CD14-positive monocyte (primary cell): Measurements from ENCODE around the gene ELAPOR1. TPM values are rescaled to one million over a fixed set of nuclear protein-coding genes. Genes with fewer than 3 reads are reported as not detected.

ENCODE experiments used
- DNase-seq, 3 donors: peaks; one replicate each; pipeline ENCODE4 v3.0.0-alpha.2; 2011 to 2022
- H2AFZ ChIP-seq: 2 replicates; pipeline ENCODE4 v1.6.0; 2012; ENCODE audit warnings: mild to moderate bottlenecking, low read depth, low read length, inconsistent platforms; ENCODE audit not compliant: insufficient read depth, poor library complexity, severe bottlenecking
- H3K27ac ChIP-seq, 2 donors: 1 replicate in 1 of 2; 2 replicates in 1 of 2; pipeline ENCODE4 v1.5.1; 2012 to 2013; ENCODE audit warnings: low read length in 2 of 2, control low read depth in 1 of 2, inconsistent platforms in 1 of 2, low read depth in 1 of 2, mild to moderate bottlenecking in 1 of 2
- H3K27me3 ChIP-seq, 2 donors: one replicate each; pipeline versions ENCODE4 v1.6.0 to v1.6.1; 2011 to 2013; ENCODE audit warnings: low read length in 2 of 2; ENCODE audit not compliant: control insufficient read depth in 2 of 2, insufficient read depth in 2 of 2
- H3K36me3 ChIP-seq, 2 donors: replicated peaks in 1 of 2; 1 replicate in 1 of 2; 2 replicates in 1 of 2; pipeline versions ENCODE4 v1.5.1 to v1.6.1; 2012 to 2013; ENCODE audit warnings: low read length in 2 of 2, control low read depth in 1 of 2, inconsistent platforms in 1 of 2, mild to moderate bottlenecking in 1 of 2; ENCODE audit not compliant: insufficient read depth in 2 of 2, control insufficient read depth in 1 of 2
- H3K4me1 ChIP-seq, 2 donors: 1 replicate in 1 of 2; 2 replicates in 1 of 2; pipeline versions ENCODE4 v1.5.1 to v1.6.1; 2012 to 2013; ENCODE audit warnings: low read length in 2 of 2, control low read depth in 1 of 2, inconsistent platforms in 1 of 2, mild to moderate bottlenecking in 1 of 2, moderate library complexity in 1 of 2; ENCODE audit not compliant: insufficient read depth in 2 of 2, control insufficient read depth in 1 of 2
- H3K4me2 ChIP-seq: replicated peaks from 2 replicates; pipeline ENCODE3; 2012; ENCODE audit warnings: low read length, moderate library complexity, mild to moderate bottlenecking; ENCODE audit not compliant: poor library complexity, severe bottlenecking; ENCODE audit errors: extremely low read depth
- H3K4me3 ChIP-seq, 3 experiments: fragments of 200-600 bp in 1 of 3; sonication (generic) in 1 of 3; replicated peaks in 1 of 3; 1 replicate in 2 of 3; 2 replicates in 1 of 3; pipeline ENCODE4 v1.5.1; 2011 to 2013; ENCODE audit warnings: low read length in 3 of 3, mild to moderate bottlenecking in 3 of 3, control low read depth in 2 of 3, low read depth in 2 of 3, inconsistent platforms in 1 of 3, moderate library complexity in 1 of 3
- H3K79me2 ChIP-seq: 2 replicates; pipeline ENCODE4 v1.6.0; 2012; ENCODE audit warnings: mild to moderate bottlenecking, control low read depth, inconsistent platforms, low read length, moderate library complexity; ENCODE audit not compliant: insufficient read depth
- H3K9ac ChIP-seq: 2 replicates; pipeline ENCODE4 v1.6.0; 2017; ENCODE audit warnings: low read length, mild to moderate bottlenecking; ENCODE audit not compliant: insufficient read depth, poor library complexity, severe bottlenecking
- H3K9me3 ChIP-seq, 2 donors: replicated peaks in 1 of 2; 1 replicate in 1 of 2; 2 replicates in 1 of 2; pipeline versions ENCODE4 v1.5.1 to v1.6.1; 2012 to 2013; ENCODE audit warnings: low read length in 2 of 2, control low read depth in 1 of 2; ENCODE audit not compliant: control insufficient read depth in 1 of 2, insufficient read depth in 1 of 2
- H4K20me1 ChIP-seq: 2 replicates; pipeline ENCODE4 v1.6.0; 2012; ENCODE audit warnings: mild to moderate bottlenecking, low read length, control low read depth, moderate library complexity; ENCODE audit not compliant: insufficient read depth
- H3K27ac Mint-ChIP-seq, 7 donors: one replicate each; pipeline ENCODE4 v1.8.0; 2020; ENCODE audit warnings: mild to moderate bottlenecking in 7 of 7, mixed read lengths in 7 of 7, moderate library complexity in 6 of 7, inconsistent platforms in 2 of 7
- H3K27me3 Mint-ChIP-seq, 3 donors: one replicate each; pipeline ENCODE4 v1.8.0; 2021 to 2022; ENCODE audit warnings: low read depth in 3 of 3, mild to moderate bottlenecking in 3 of 3, mixed read lengths in 3 of 3, moderate library complexity in 3 of 3, inconsistent platforms in 1 of 3
- H3K36me3 Mint-ChIP-seq, 2 donors: one replicate each; pipeline ENCODE4 v1.8.0; 2020; ENCODE audit warnings: mixed read lengths in 2 of 2, inconsistent platforms in 1 of 2, mild to moderate bottlenecking in 1 of 2
- H3K4me1 Mint-ChIP-seq: one replicate; pipeline ENCODE4 v1.8.0; 2020; ENCODE audit warnings: mild to moderate bottlenecking, mixed read lengths
- H3K4me3 Mint-ChIP-seq, 2 donors: one replicate each; pipeline ENCODE4 v1.8.0; 2020; ENCODE audit warnings: mild to moderate bottlenecking in 2 of 2, mixed read lengths in 2 of 2, moderate library complexity in 1 of 2
- H3K9me3 Mint-ChIP-seq, 7 donors: one replicate each; pipeline ENCODE4 v1.8.0; 2020 to 2022; ENCODE audit warnings: mixed read lengths in 7 of 7, mild to moderate bottlenecking in 6 of 7, moderate library complexity in 6 of 7, inconsistent platforms in 2 of 7
- WGBS: methylation state at CpG from one replicate; pipeline ENCODE4 v1.1.5; 2013; ENCODE audit warnings: missing lambda C conversion rate; ENCODE audit not compliant: insufficient coverage; 5-methylcytosine and 5-hydroxymethylcytosine counted together
- intact Hi-C, 2 donors: fragments of 100-400 bp; cut with micrococcal nuclease; formaldehyde crosslinking; loops; one replicate each; pipeline versions ENCODE4 v1.15.0 to v1.15.1; 2023
- polyA plus RNA-seq, 3 donors: library from polyadenylated mRNA; depleted of rRNA in 1 of 3; unstranded in 2 of 3; stranded (reverse) in 1 of 3; fragments of 300-500 nt in 2 of 3; fragments of >200 nt in 1 of 3; fragmentation: Illumina TruSeq in 2 of 3; gene quantifications; 1 replicate in 2 of 3; 2 replicates in 1 of 3; pipeline ENCODE4 v1.2.3, GENCODE V29; 2012 to 2021
- TF ChIP-seq, protein P1 (sequence below): fragments of 200-600 bp; IDR thresholded peaks from one replicate; pipeline ENCODE4 v1.8.0; 2022; ENCODE audit warnings: antibody characterized with exemption, mild to moderate bottlenecking

The ELAPOR1 gene
- polyA plus RNA-seq, 3 donors, result 0.12 TPM; not detected in 2

DNA sequence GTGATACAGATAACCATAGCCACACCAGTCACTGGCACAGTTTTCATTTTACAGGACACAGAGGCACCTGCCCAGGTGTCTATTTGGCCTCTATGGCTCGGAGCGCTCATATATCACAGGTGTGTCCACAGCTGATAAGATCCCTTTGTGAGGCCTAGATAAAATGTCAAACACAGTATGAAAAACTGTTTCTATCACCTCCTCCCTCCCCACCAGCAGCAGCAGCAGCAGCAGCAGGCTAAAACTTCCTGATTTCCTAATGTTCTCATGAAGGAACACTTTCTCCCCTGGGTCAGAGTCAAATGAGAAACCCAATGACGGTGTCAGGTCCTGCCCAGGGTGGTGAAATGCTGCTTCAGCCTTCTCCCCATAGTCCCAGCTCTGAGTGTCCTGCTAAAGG lies 24.4 kb downstream of the ELAPOR1 start:
- H3K4me3 ChIP-seq, result no peak overlapping the region
- H4K20me1 ChIP-seq, result no peaks in the 10 kb centered on the region
- no peaks in the 10 kb centered on the region for H3K9me3 ChIP-seq
- 68% methylated on average over 3 of the region's 3 CpGs for WGBS
- DNase-seq, result peak in 2 of 3 donors; percentile 31 to 45
- H3K27me3 ChIP-seq, result no peaks in the 10 kb centered on the region
- Mint-ChIP-seq H3K9me3 (peaks cover 0 to 4% (median 0%) of the 10 kb centered on the region in 7 donors), H3K27me3 (peaks cover 0 to 2% (median 1%) of the 10 kb centered on the region in 3 donors), H3K4me1 (peaks cover 31% of the 10 kb centered on the region), H3K36me3 (no peaks in the 10 kb centered on the region), H3K4me3 (no peak overlapping the region), H3K27ac (peak overlapping the region in 6 of 7 donors; percentile 38 to 88 (median 66))
- no peaks in the 10 kb centered on the region for H3K36me3 ChIP-seq
- H3K4me2 ChIP-seq, result no peak overlapping the region
- H3K4me1 ChIP-seq, result peaks cover 24 to 28% of the 10 kb centered on the region in 2 donors
- intact Hi-C loops, result no loop called here
- TF ChIP-seq, protein P1, sequence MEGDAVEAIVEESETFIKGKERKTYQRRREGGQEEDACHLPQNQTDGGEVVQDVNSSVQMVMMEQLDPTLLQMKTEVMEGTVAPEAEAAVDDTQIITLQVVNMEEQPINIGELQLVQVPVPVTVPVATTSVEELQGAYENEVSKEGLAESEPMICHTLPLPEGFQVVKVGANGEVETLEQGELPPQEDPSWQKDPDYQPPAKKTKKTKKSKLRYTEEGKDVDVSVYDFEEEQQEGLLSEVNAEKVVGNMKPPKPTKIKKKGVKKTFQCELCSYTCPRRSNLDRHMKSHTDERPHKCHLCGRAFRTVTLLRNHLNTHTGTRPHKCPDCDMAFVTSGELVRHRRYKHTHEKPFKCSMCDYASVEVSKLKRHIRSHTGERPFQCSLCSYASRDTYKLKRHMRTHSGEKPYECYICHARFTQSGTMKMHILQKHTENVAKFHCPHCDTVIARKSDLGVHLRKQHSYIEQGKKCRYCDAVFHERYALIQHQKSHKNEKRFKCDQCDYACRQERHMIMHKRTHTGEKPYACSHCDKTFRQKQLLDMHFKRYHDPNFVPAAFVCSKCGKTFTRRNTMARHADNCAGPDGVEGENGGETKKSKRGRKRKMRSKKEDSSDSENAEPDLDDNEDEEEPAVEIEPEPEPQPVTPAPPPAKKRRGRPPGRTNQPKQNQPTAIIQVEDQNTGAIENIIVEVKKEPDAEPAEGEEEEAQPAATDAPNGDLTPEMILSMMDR, result no peak
- no peak overlapping the region for H3K9ac ChIP-seq
- no peaks in the 10 kb centered on the region for H3K79me2 ChIP-seq
- H3K27ac ChIP-seq, result peak overlapping the region in 1 of 2 donors; percentile 6
- no peak overlapping the region for H2AFZ ChIP-seq

DNA sequence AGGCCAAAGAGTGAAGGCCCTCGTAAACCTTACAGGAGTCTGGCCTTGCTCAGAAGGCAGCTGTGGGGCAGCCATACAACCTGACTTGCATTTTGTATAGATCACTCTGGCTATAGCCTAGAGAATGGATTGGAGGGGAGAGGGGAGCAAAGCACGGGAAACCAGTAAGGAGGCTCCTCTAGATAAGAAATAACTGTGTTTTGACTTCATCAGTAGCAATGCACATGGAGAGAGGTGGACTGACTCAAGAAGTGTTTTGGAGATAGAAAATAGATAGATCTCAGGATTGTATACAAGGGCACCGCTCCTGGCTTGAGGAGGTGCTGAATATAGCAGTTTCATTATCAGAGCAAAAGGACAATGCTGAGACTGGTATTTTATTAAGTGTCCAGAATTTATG lies 26.5 kb downstream of the ELAPOR1 start:
- intact Hi-C loops, result no loop called here
- Histone ChIP-seq H3K79me2 (no peaks in the 10 kb centered on the region), H3K36me3 (no peaks in the 10 kb centered on the region), H3K27ac (no peak overlapping the region), H4K20me1 (no peaks in the 10 kb centered on the region), H2AFZ (no peak overlapping the region), H3K27me3 (no peaks in the 10 kb centered on the region), H3K4me1 (peaks cover 8 to 13% of the 10 kb centered on the region in 2 donors), H3K4me3 (no peak overlapping the region), H3K9me3 (no peaks in the 10 kb centered on the region), H3K4me2 (no peak overlapping the region), H3K9ac (no peak overlapping the region)
- 100% methylated on average over 1 of the region's 3 CpGs for WGBS
- Mint-ChIP-seq H3K27ac (no peak overlapping the region), H3K36me3 (no peaks in the 10 kb centered on the region), H3K4me1 (peaks cover 15% of the 10 kb centered on the region), H3K4me3 (no peak overlapping the region), H3K27me3 (peaks cover 0 to 4% (median 1%) of the 10 kb centered on the region in 3 donors), H3K9me3 (peaks cover 0 to 4% (median 0%) of the 10 kb centered on the region in 7 donors)
- DNase-seq, result no peak
- TF ChIP-seq, protein P1, result no peak
